Neural progenitor cell (in vitro differentiated cells): ENCODE data around the gene ANKRD66. TPM values are rescaled to one million over a fixed set of nuclear protein-coding genes. Genes with fewer than 3 reads are reported as not detected.

Experiments used
- DNase-seq: peaks from one replicate; pipeline ENCODE4 v3.0.0-alpha.2; 2016; ENCODE audit warnings: low spot score
- H2AFZ ChIP-seq: fragments of 200-600 bp; sonication (generic); replicated peaks from 2 replicates; pipeline ENCODE4 v1.6.1; 2016; ENCODE audit warnings: antibody characterized with exemption
- H3F3A ChIP-seq: fragments of 200-600 bp; sonication (generic); 2 replicates; pipeline ENCODE4 v1.6.1; 2016; ENCODE audit warnings: antibody characterized with exemption, low read depth
- H3K27ac ChIP-seq: fragments of 200-600 bp; sonication (generic); 2 replicates; pipeline ENCODE4 v1.5.1; 2016; ENCODE audit warnings: mild to moderate bottlenecking
- H3K27me3 ChIP-seq: fragments of 200-600 bp; sonication (generic); 2 replicates; pipeline ENCODE4 v1.6.1; 2016; ENCODE audit warnings: mild to moderate bottlenecking, moderate library complexity
- H3K36me3 ChIP-seq: fragments of 200-600 bp; sonication (generic); 2 replicates; pipeline ENCODE4 v1.5.1; 2016
- H3K4me1 ChIP-seq: fragments of 200-600 bp; sonication (generic); 2 replicates; pipeline ENCODE4 v1.6.1; 2016; ENCODE audit warnings: mixed run types
- H3K4me2 ChIP-seq: fragments of 200-600 bp; sonication (generic); 2 replicates; pipeline ENCODE4 v1.6.1; 2016
- H3K4me3 ChIP-seq: fragments of 200-600 bp; sonication (generic); 2 replicates; pipeline ENCODE4 v1.5.1; 2016
- H3K79me2 ChIP-seq: fragments of 200-600 bp; sonication (generic); 2 replicates; pipeline ENCODE4 v1.6.1; 2016; ENCODE audit warnings: low read depth
- H3K9ac ChIP-seq: fragments of 200-600 bp; sonication (generic); 2 replicates; pipeline ENCODE4 v1.6.1; 2016
- H3K9me3 ChIP-seq: fragments of 200-600 bp; sonication (generic); 2 replicates; pipeline ENCODE4 v1.5.1; 2016; ENCODE audit warnings: low read depth
- H4K20me1 ChIP-seq: fragments of 200-600 bp; sonication (generic); 2 replicates; pipeline ENCODE4 v1.6.1; 2016; ENCODE audit warnings: low read depth
- H3K27ac Mint-ChIP-seq: 3 replicates; pipeline ENCODE4 v1.8.0; 2021; ENCODE audit warnings: mixed read lengths
- H3K27me3 Mint-ChIP-seq: 2 replicates; pipeline ENCODE4 v1.8.0; 2022; ENCODE audit warnings: low read depth, mild to moderate bottlenecking, inconsistent platforms, moderate library complexity, mixed read lengths; ENCODE audit not compliant: insufficient read depth
- H3K36me3 Mint-ChIP-seq: 3 replicates; pipeline ENCODE4 v1.8.0; 2021; ENCODE audit warnings: mixed read lengths
- H3K4me1 Mint-ChIP-seq: 3 replicates; pipeline ENCODE4 v1.8.0; 2021; ENCODE audit warnings: mixed read lengths
- H3K4me3 Mint-ChIP-seq: 3 replicates; pipeline ENCODE4 v1.8.0; 2021; ENCODE audit warnings: mild to moderate bottlenecking, moderate library complexity, mixed read lengths
- H3K9me3 Mint-ChIP-seq: 3 replicates; pipeline ENCODE4 v1.8.0; 2020; ENCODE audit warnings: mixed read lengths
- EZH2 ChIP-seq: fragments of 200-600 bp; sonication (generic); IDR thresholded peaks from 2 replicates; pipeline ENCODE4 v1.6.1; 2017; ENCODE audit warnings: antibody characterized with exemption, mild to moderate bottlenecking, moderate library complexity
- EZH2phosphoT487 ChIP-seq: fragments of 200-600 bp; sonication (generic); IDR thresholded peaks from 2 replicates; pipeline ENCODE4 v1.6.1; 2017; ENCODE audit warnings: antibody characterized with exemption
- total RNA-seq: library from RNA; depleted of rRNA; stranded (reverse); fragments of >200 nt; gene quantifications from 2 replicates; pipeline ENCODE4 v1.2.3, GENCODE V29; 2015; ENCODE audit warnings: low replicate concordance
- TF ChIP-seq, protein P1 (sequence below): fragments of 200-600 bp; sonication (generic); IDR thresholded peaks from 2 replicates; pipeline ENCODE4 v1.5.1; 2017; ENCODE audit warnings: antibody characterized with exemption, mild to moderate bottlenecking

The ANKRD66 gene
- total RNA-seq, 1 donor from 2014 or later, result not detected

DNA sequence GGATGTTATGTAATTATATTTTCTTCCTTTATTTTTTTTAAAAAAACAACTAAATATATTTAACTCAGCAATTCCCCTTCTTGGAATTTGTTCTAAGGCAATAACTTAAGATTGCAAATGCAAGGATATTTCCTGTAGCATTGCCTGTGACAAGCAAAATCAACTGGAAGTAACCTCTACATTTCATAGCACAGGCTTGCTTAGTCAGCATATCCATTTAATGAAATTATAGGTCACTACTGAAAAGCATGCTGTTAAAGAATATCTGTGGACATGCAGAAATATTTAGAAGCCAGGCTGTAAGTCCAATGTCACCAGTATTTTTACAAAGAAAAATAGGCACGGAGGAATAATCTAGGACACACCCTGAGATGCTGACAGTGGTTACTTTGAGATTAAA, 37.8 kb downstream of the ANKRD66 start:
- Histone ChIP-seq H3K4me1 (no peaks in the 10 kb centered on the region), H3K4me2 (no peak overlapping the region), H3K27ac (no peak overlapping the region), H4K20me1 (no peaks in the 10 kb centered on the region), H3K9me3 (no peaks in the 10 kb centered on the region), H3F3A (no peaks in the 10 kb centered on the region), H3K9ac (no peak overlapping the region), H3K27me3 (no peaks in the 10 kb centered on the region), H3K36me3 (no peaks in the 10 kb centered on the region), H3K4me3 (no peak overlapping the region), H2AFZ (no peak overlapping the region), H3K79me2 (no peaks in the 10 kb centered on the region)
- H3K9me3 Mint-ChIP-seq, result no peaks in the 10 kb centered on the region
- no peaks in the 10 kb centered on the region for H3K27me3 Mint-ChIP-seq
- TF ChIP-seq EZH2phosphoT487 (no peak), EZH2 (no peak)
- TF ChIP-seq, protein P1, sequence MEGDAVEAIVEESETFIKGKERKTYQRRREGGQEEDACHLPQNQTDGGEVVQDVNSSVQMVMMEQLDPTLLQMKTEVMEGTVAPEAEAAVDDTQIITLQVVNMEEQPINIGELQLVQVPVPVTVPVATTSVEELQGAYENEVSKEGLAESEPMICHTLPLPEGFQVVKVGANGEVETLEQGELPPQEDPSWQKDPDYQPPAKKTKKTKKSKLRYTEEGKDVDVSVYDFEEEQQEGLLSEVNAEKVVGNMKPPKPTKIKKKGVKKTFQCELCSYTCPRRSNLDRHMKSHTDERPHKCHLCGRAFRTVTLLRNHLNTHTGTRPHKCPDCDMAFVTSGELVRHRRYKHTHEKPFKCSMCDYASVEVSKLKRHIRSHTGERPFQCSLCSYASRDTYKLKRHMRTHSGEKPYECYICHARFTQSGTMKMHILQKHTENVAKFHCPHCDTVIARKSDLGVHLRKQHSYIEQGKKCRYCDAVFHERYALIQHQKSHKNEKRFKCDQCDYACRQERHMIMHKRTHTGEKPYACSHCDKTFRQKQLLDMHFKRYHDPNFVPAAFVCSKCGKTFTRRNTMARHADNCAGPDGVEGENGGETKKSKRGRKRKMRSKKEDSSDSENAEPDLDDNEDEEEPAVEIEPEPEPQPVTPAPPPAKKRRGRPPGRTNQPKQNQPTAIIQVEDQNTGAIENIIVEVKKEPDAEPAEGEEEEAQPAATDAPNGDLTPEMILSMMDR, result no peak
- no peak overlapping the region for H3K27ac Mint-ChIP-seq
- no peaks in the 10 kb centered on the region for H3K36me3 Mint-ChIP-seq
- H3K4me3 Mint-ChIP-seq, result no peak overlapping the region
- no peak for DNase-seq
- H3K4me1 Mint-ChIP-seq, result no peaks in the 10 kb centered on the region

GRCh38 chr6:46787871-46788540, 41.3 kb downstream of the ANKRD66 start:
- no peak overlapping the region for H3K4me3 ChIP-seq
- Mint-ChIP-seq H3K9me3 (no peaks in the 10 kb centered on the region), H3K27me3 (no peaks in the 10 kb centered on the region), H3K27ac (no peak overlapping the region), H3K4me1 (no peaks in the 10 kb centered on the region), H3K4me3 (no peak overlapping the region), H3K36me3 (no peaks in the 10 kb centered on the region)
- H3K79me2 ChIP-seq, result no peaks in the 10 kb centered on the region
- no peak overlapping the region for H3K9ac ChIP-seq
- H3K4me2 ChIP-seq, result no peak overlapping the region
- no peak for DNase-seq
- no peaks in the 10 kb centered on the region for H3K4me1 ChIP-seq
- H3K9me3 ChIP-seq, result no peaks in the 10 kb centered on the region
- H3K36me3 ChIP-seq, result no peaks in the 10 kb centered on the region
- no peaks in the 10 kb centered on the region for H4K20me1 ChIP-seq
- H3K27ac ChIP-seq, result no peak overlapping the region
- H3F3A ChIP-seq, result no peaks in the 10 kb centered on the region
- H3K27me3 ChIP-seq, result no peaks in the 10 kb centered on the region
- no peak overlapping the region for H2AFZ ChIP-seq
- TF ChIP-seq EZH2 (no peak), EZH2phosphoT487 (no peak)
- TF ChIP-seq, protein P1, result no peak

DNA sequence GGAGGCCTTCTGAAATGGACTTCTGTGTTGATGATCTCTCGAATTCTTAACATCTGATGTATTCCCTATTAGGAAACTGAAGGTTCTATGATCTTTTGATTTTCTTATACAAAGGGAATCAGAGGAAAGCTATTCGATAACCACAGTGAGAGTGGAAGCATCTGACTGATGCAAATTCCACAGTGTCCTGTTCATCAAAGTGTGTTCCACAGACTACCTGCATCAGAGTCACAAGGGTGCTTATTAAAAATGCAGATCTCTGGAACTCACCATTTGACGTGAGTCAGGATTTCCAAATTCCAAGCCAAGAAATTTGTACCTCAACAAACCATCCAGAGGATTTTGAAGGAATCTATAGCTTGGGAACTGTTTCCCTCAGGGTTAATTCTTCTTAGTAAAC, 42.1 kb downstream of the ANKRD66 start:
- TF ChIP-seq EZH2phosphoT487 (no peak), EZH2 (no peak)
- TF ChIP-seq, protein P1, result no peak
- H3K4me3 ChIP-seq, result no peak overlapping the region
- Mint-ChIP-seq H3K4me3 (no peak overlapping the region), H3K27me3 (no peaks in the 10 kb centered on the region), H3K9me3 (no peaks in the 10 kb centered on the region), H3K36me3 (no peaks in the 10 kb centered on the region), H3K27ac (no peak overlapping the region), H3K4me1 (no peaks in the 10 kb centered on the region)
- H3K4me2 ChIP-seq, result no peak overlapping the region
- no peaks in the 10 kb centered on the region for H3K4me1 ChIP-seq
- no peaks in the 10 kb centered on the region for H4K20me1 ChIP-seq
- H2AFZ ChIP-seq, result no peak overlapping the region
- no peaks in the 10 kb centered on the region for H3K27me3 ChIP-seq
- H3K9me3 ChIP-seq, result no peaks in the 10 kb centered on the region
- no peaks in the 10 kb centered on the region for H3F3A ChIP-seq
- DNase-seq, result no peak
- H3K27ac ChIP-seq, result no peak overlapping the region
- H3K36me3 ChIP-seq, result no peaks in the 10 kb centered on the region
- no peaks in the 10 kb centered on the region for H3K79me2 ChIP-seq
- no peak overlapping the region for H3K9ac ChIP-seq
